H9 (cell line): ENCODE measurements around the gene TAT. TPM values are rescaled to one million over a fixed set of nuclear protein-coding genes. Genes with fewer than 3 reads are reported as not detected.
"Not testable (repeated sequence)": the region's sequence is repeated elsewhere in the genome, so short reads cannot be mapped to it uniquely, and the experiment has no call there.

Experiments
- DNase-seq: peaks from one replicate; pipeline ENCODE4 v3.0.0-alpha.2; 2017
- H2AFZ ChIP-seq: one replicate; pipeline ENCODE4 v1.6.1; 2013; ENCODE audit warnings: mild to moderate bottlenecking, low read length, control low read depth, moderate library complexity
- H2AK5ac ChIP-seq: 2 replicates; pipeline ENCODE4 v1.6.1; 2013; ENCODE audit warnings: low read length, control low read depth, mixed read lengths; ENCODE audit not compliant: insufficient read length
- H2BK120ac ChIP-seq: one replicate; pipeline ENCODE4 v1.6.1; 2013; ENCODE audit warnings: low read depth, mild to moderate bottlenecking, low read length, control low read depth, inconsistent platforms; ENCODE audit not compliant: poor library complexity, severe bottlenecking
- H2BK12ac ChIP-seq: 2 replicates; pipeline ENCODE4 v1.6.1; 2013; ENCODE audit warnings: low read length, control low read depth, mixed read lengths, low read depth; ENCODE audit not compliant: insufficient read length
- H2BK15ac ChIP-seq: 2 replicates; pipeline ENCODE4 v1.6.1; 2013; ENCODE audit warnings: low read depth, low read length, control low read depth
- H2BK20ac ChIP-seq: one replicate; pipeline ENCODE4 v1.6.1; 2013; ENCODE audit warnings: low read depth, mild to moderate bottlenecking, low read length, control low read depth, inconsistent platforms; ENCODE audit not compliant: poor library complexity, severe bottlenecking
- H2BK5ac ChIP-seq: 2 replicates; pipeline ENCODE4 v1.6.1; 2013; ENCODE audit warnings: low read length, control low read depth, mixed read lengths; ENCODE audit not compliant: insufficient read length
- H3K14ac ChIP-seq: 2 replicates; pipeline ENCODE4 v1.6.1; 2013; ENCODE audit warnings: low read length, control low read depth; ENCODE audit not compliant: insufficient read depth
- H3K18ac ChIP-seq: 2 replicates; pipeline ENCODE4 v1.6.1; 2013; ENCODE audit warnings: low read depth, mild to moderate bottlenecking, mixed read lengths, low read length, control low read depth; ENCODE audit not compliant: insufficient read length
- H3K23ac ChIP-seq: 2 replicates; pipeline ENCODE4 v1.6.1; 2013; ENCODE audit warnings: low read length, control low read depth, mixed read lengths, low read depth; ENCODE audit not compliant: insufficient read length
- H3K23me2 ChIP-seq: 2 replicates; pipeline ENCODE4 v1.6.1; 2013; ENCODE audit warnings: low read depth, mild to moderate bottlenecking, mixed read lengths, low read length, control low read depth; ENCODE audit not compliant: insufficient read length, poor library complexity, severe bottlenecking
- H3K27ac ChIP-seq: 2 replicates; pipeline ENCODE4 v1.5.1; 2013; ENCODE audit warnings: low read length, control low read depth, mixed read lengths, low read depth; ENCODE audit not compliant: insufficient read length
- H3K27me3 ChIP-seq: 2 replicates; pipeline ENCODE4 v1.6.1; 2013; ENCODE audit warnings: low read length, control low read depth, inconsistent platforms; ENCODE audit not compliant: insufficient read depth
- H3K4ac ChIP-seq: 2 replicates; pipeline ENCODE4 v1.6.1; 2013; ENCODE audit warnings: low read depth, mild to moderate bottlenecking, control low read depth, inconsistent platforms, low read length, moderate library complexity
- H3K4me1 ChIP-seq: 2 replicates; pipeline ENCODE4 v1.6.1; 2013; ENCODE audit warnings: low read length, control low read depth, inconsistent platforms; ENCODE audit not compliant: insufficient read depth
- H3K4me2 ChIP-seq: 2 replicates; pipeline ENCODE4 v1.6.1; 2013; ENCODE audit warnings: low read length, control low read depth, mixed read lengths; ENCODE audit not compliant: insufficient read length, insufficient read depth
- H3K56ac ChIP-seq: 2 replicates; pipeline ENCODE4 v1.6.1; 2013; ENCODE audit warnings: low read depth, mild to moderate bottlenecking, mixed read lengths, low read length, control low read depth; ENCODE audit not compliant: insufficient read length
- H3K79me1 ChIP-seq: 2 replicates; pipeline ENCODE4 v1.6.1; 2013; ENCODE audit warnings: low read depth, mild to moderate bottlenecking, moderate library complexity, low read length, control low read depth, inconsistent platforms; ENCODE audit not compliant: insufficient read depth, poor library complexity, severe bottlenecking
- H3K79me2 ChIP-seq: 2 replicates; pipeline ENCODE4 v1.6.1; 2013; ENCODE audit warnings: low read length, control low read depth, inconsistent platforms; ENCODE audit not compliant: insufficient read depth
- H3K9ac ChIP-seq: 2 replicates; pipeline ENCODE4 v1.6.1; 2013; ENCODE audit warnings: low read length, control low read depth, mixed read lengths; ENCODE audit not compliant: insufficient read length; ENCODE audit errors: extremely low read depth
- H3K9me3 ChIP-seq: one replicate; pipeline ENCODE4 v1.6.1; 2013; ENCODE audit warnings: low read depth, low read length, inconsistent platforms; ENCODE audit not compliant: control insufficient read depth
- H3T11ph ChIP-seq: one replicate; pipeline ENCODE4 v1.6.1; 2013; ENCODE audit warnings: mild to moderate bottlenecking, low read length, control low read depth, inconsistent platforms
- H4K20me1 ChIP-seq: one replicate; pipeline ENCODE4 v1.6.1; 2013; ENCODE audit not compliant: control insufficient read depth, insufficient read length, insufficient read depth
- H4K5ac ChIP-seq: 2 replicates; pipeline ENCODE4 v1.6.1; 2013; ENCODE audit warnings: low read depth, mild to moderate bottlenecking, mixed read lengths, low read length, control low read depth; ENCODE audit not compliant: insufficient read length
- H4K8ac ChIP-seq: replicated peaks from 2 replicates; pipeline ENCODE4 v1.6.1; 2013; ENCODE audit warnings: low read length, control low read depth, mixed read lengths, low read depth; ENCODE audit not compliant: insufficient read length
- H4K91ac ChIP-seq: 2 replicates; pipeline ENCODE4 v1.6.1; 2013; ENCODE audit warnings: low read depth, mild to moderate bottlenecking, moderate library complexity, mixed read lengths, low read length, control low read depth; ENCODE audit not compliant: insufficient read length
- H3K27ac Mint-ChIP-seq, 3 experiments: 2 replicates in 2 of 3; 3 replicates in 1 of 3; pipeline ENCODE4 v1.8.0; 2020 to 2021; ENCODE audit warnings: mixed read lengths in 3 of 3, mild to moderate bottlenecking in 1 of 3, moderate library complexity in 1 of 3
- H3K27me3 Mint-ChIP-seq: 2 replicates; pipeline ENCODE4 v1.8.0; 2021; ENCODE audit warnings: low read depth, mild to moderate bottlenecking, moderate library complexity, mixed read lengths
- H3K36me3 Mint-ChIP-seq, 3 experiments: 2 replicates in 2 of 3; 3 replicates in 1 of 3; pipeline ENCODE4 v1.8.0; 2020 to 2021; ENCODE audit warnings: low read depth in 3 of 3, mixed read lengths in 3 of 3; ENCODE audit not compliant: insufficient read depth in 1 of 3
- H3K4me1 Mint-ChIP-seq, 2 experiments: 2 replicates each; pipeline ENCODE4 v1.8.0; 2020; ENCODE audit warnings: mixed read lengths in 2 of 2
- H3K4me3 Mint-ChIP-seq, 2 experiments: 2 replicates in 1 of 2; 3 replicates in 1 of 2; pipeline ENCODE4 v1.8.0; 2020 to 2021; ENCODE audit warnings: mild to moderate bottlenecking in 2 of 2, mixed read lengths in 2 of 2, moderate library complexity in 1 of 2
- H3K9me3 Mint-ChIP-seq, 2 experiments: 2 replicates in 1 of 2; 3 replicates in 1 of 2; pipeline ENCODE4 v1.8.0; 2020; ENCODE audit warnings: mild to moderate bottlenecking in 2 of 2, mixed read lengths in 2 of 2, moderate library complexity in 1 of 2
- WGBS: extraction: QIAGEN DNeasy Blood & Tissue Kit; methylation state at CpG from one replicate; pipeline ENCODE4 v1.1.7; 2013; ENCODE audit warnings: missing lambda C conversion rate, low lambda C conversion rate, mixed read lengths; ENCODE audit not compliant: insufficient read length; ENCODE audit errors: extremely low coverage; 5-methylcytosine and 5-hydroxymethylcytosine counted together
- total RNA-seq: library from RNA; stranded (reverse); gene quantifications from 2 replicates; pipeline ENCODE4 v1.2.1, GENCODE V29; 2021
- TF ChIP-seq, protein P1 (sequence below): fragments of 200-600 bp; sonication (generic); conservative IDR thresholded peaks from 3 replicates; pipeline ENCODE4 v1.8.0; 2021; ENCODE audit warnings: antibody characterized with exemption, mild to moderate bottlenecking

TAT gene
- total RNA-seq, 1 experiment from 2014 or later: not detected

- no peaks in the 10 kb centered on the region for H3K79me2 ChIP-seq
Observed at GRCh38 chr16:71590584-71590983, 13.7 kb upstream of the TAT start.

DNA sequence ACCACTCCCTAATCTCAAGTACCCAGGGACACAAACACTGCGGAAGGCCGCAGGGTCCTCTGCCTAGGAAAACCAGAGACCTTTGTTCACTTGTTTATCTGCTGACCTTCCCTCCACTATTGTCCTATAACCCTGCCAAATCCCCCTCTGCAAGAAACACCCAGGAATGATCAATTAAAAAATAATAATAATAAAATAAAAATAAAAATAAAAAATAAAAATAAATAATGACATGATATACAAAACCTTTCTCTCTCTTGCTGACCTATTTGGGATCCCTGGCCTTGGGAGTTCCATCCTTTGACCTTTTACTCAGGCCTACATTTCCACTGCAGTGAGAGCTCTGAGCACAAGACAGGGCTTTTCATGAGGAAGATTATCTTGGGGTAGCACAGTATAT lies 13.2 kb upstream of the TAT start:
- H2AK5ac ChIP-seq, H3K14ac ChIP-seq, H3K23me2 ChIP-seq, H4K5ac ChIP-seq, H3K9ac ChIP-seq, H3T11ph ChIP-seq, H2AFZ ChIP-seq, H2BK15ac ChIP-seq, H3K36me3 Mint-ChIP-seq, H2BK120ac ChIP-seq, H3K18ac ChIP-seq, H3K9me3 ChIP-seq, H3K27ac Mint-ChIP-seq, H4K91ac ChIP-seq, H4K20me1 ChIP-seq, H4K8ac ChIP-seq, H3K79me1 ChIP-seq, H3K23ac ChIP-seq, DNase-seq, H3K4ac ChIP-seq, H3K27ac ChIP-seq, H3K4me3 Mint-ChIP-seq, H2BK5ac ChIP-seq, H3K4me2 ChIP-seq, H2BK12ac ChIP-seq, H3K4me1 ChIP-seq, H3K56ac ChIP-seq, H3K27me3 ChIP-seq, H2BK20ac ChIP-seq, H3K79me2 ChIP-seq: not testable (repeated sequence)
- WGBS: no CpG with 5 or more reads among the region's 2 CpGs
- Mint-ChIP-seq H3K27me3 (peaks cover 21% of the 10 kb centered on the region), H3K9me3 (peaks cover 10 to 13% of the 10 kb centered on the region in 2 experiments), H3K4me1 (peaks cover 3 to 12% of the 10 kb centered on the region in 2 experiments; a peak in 2 of 4 replicates)

More at GRCh38 chr16:71590584-71590983, 13.7 kb upstream of the TAT start:
- no peak overlapping the region for H2AK5ac ChIP-seq
- no peak overlapping the region for H3K4me3 Mint-ChIP-seq
- no peak overlapping the region for H4K5ac ChIP-seq
- 0 out of 7 replicates have a peak, but pooled peaks cover 0 to 2% (median 0%) of the 10 kb centered on the region in 3 experiments for H3K36me3 Mint-ChIP-seq
- peaks cover 3 to 12% of the 10 kb centered on the region in 2 experiments; a peak in 2 of 4 replicates for H3K4me1 Mint-ChIP-seq
- H3K18ac ChIP-seq: no peak overlapping the region
- H2BK120ac ChIP-seq: no peak overlapping the region
- H3K9me3 ChIP-seq: no peaks in the 10 kb centered on the region
- H4K20me1 ChIP-seq: no peaks in the 10 kb centered on the region
- no peak overlapping the region for H2BK15ac ChIP-seq
- H3K9me3 Mint-ChIP-seq: peaks cover 10 to 13% of the 10 kb centered on the region in 2 experiments
- no peaks in the 10 kb centered on the region for H3K4me1 ChIP-seq
- H2BK20ac ChIP-seq: no peak overlapping the region
- no peak for DNase-seq
- WGBS: no CpG with 5 or more reads among the region's 4 CpGs
- no peak overlapping the region for H2AFZ ChIP-seq
- TF ChIP-seq, protein P1, sequence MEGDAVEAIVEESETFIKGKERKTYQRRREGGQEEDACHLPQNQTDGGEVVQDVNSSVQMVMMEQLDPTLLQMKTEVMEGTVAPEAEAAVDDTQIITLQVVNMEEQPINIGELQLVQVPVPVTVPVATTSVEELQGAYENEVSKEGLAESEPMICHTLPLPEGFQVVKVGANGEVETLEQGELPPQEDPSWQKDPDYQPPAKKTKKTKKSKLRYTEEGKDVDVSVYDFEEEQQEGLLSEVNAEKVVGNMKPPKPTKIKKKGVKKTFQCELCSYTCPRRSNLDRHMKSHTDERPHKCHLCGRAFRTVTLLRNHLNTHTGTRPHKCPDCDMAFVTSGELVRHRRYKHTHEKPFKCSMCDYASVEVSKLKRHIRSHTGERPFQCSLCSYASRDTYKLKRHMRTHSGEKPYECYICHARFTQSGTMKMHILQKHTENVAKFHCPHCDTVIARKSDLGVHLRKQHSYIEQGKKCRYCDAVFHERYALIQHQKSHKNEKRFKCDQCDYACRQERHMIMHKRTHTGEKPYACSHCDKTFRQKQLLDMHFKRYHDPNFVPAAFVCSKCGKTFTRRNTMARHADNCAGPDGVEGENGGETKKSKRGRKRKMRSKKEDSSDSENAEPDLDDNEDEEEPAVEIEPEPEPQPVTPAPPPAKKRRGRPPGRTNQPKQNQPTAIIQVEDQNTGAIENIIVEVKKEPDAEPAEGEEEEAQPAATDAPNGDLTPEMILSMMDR: no peak
- H3K23me2 ChIP-seq: no peaks in the 10 kb centered on the region
- no peak overlapping the region for H2BK5ac ChIP-seq
- no peak overlapping the region for H3K14ac ChIP-seq
- no peak overlapping the region for H3K27ac ChIP-seq
- H3K27me3 Mint-ChIP-seq: peaks cover 21% of the 10 kb centered on the region
- H4K8ac ChIP-seq: no peak overlapping the region
- H2BK12ac ChIP-seq: no peak overlapping the region
- H3K23ac ChIP-seq: no peak overlapping the region
- no peak overlapping the region for H3K56ac ChIP-seq
- H3K9ac ChIP-seq: no peak overlapping the region
- H3K27me3 ChIP-seq: no peaks in the 10 kb centered on the region
- H3T11ph ChIP-seq: no peak overlapping the region
- no peak overlapping the region for H4K91ac ChIP-seq
- no peaks in the 10 kb centered on the region for H3K79me1 ChIP-seq
- H3K27ac Mint-ChIP-seq: no peak overlapping the region
- H3K4me2 ChIP-seq: no peak overlapping the region
- H3K4ac ChIP-seq: no peak overlapping the region
